ENCODE results near the gene DGKA.

DGKA gene

GRCh38 chr12:55930771-55931316 lies at the start of gene DGKA:
DGKA (plus strand) TSS chr12:55931162; CDS start chr12:55936504, 5,342 bp downstream.
- Histone ChIP-seq H3K9me3 (ENCODE audit: control insufficient read depth in 1 of 2, low read length in 2 of 2) (no peaks in the 10 kb centered on the region), H3K36me3 (ENCODE audit: control insufficient read depth in 1 of 2, insufficient read depth in 2 of 2, low read length in 2 of 2) (peaks cover 0 to 4% of the 10 kb centered on the region in 2 donors), H3K4me1 (ENCODE audit: control insufficient read depth in 1 of 2, insufficient read depth in 2 of 2, low read length in 2 of 2) (peaks cover 14 to 21% of the 10 kb centered on the region in 2 donors), H3K27ac (ENCODE audit: low read length) (peak within 1 kb of the TSS; percentile 91), H3K4me3 (ENCODE audit: low read depth in 1 of 2, low read length in 2 of 2) (peak within 1 kb of the TSS; percentile 74 to 85), H3K27me3 (ENCODE audit: low read depth, low read length) (no peaks in the 10 kb centered on the region)

GRCh38 chr12:55885113-55885512 lies 45.8 kb upstream of the DGKA start:
- Histone ChIP-seq H3K27ac (ENCODE audit: low read length) (no peak overlapping the region), H3K4me1 (ENCODE audit: control insufficient read depth in 1 of 2, insufficient read depth in 2 of 2, low read length in 2 of 2) (no peaks in the 10 kb centered on the region), H3K27me3 (ENCODE audit: low read depth, low read length) (no peaks in the 10 kb centered on the region), H3K4me3 (ENCODE audit: low read depth in 1 of 2, low read length in 2 of 2) (no peak overlapping the region), H3K9me3 (ENCODE audit: control insufficient read depth in 1 of 2, low read length in 2 of 2) (no peaks in the 10 kb centered on the region), H3K36me3 (ENCODE audit: control insufficient read depth in 1 of 2, insufficient read depth in 2 of 2, low read length in 2 of 2) (no peaks in the 10 kb centered on the region)

- no peaks in the 10 kb centered on the region for H3K9me3 ChIP-seq (ENCODE audit: control insufficient read depth in 1 of 2, low read length in 2 of 2)
- no peaks in the 10 kb centered on the region for H3K36me3 ChIP-seq (ENCODE audit: control insufficient read depth in 1 of 2, insufficient read depth in 2 of 2, low read length in 2 of 2)
- no peak overlapping the region for H3K27ac ChIP-seq (ENCODE audit: low read length)
- H3K4me1 ChIP-seq (ENCODE audit: control insufficient read depth in 1 of 2, insufficient read depth in 2 of 2, low read length in 2 of 2) = no peaks in the 10 kb centered on the region
- no peak overlapping the region for H3K4me3 ChIP-seq (ENCODE audit: low read depth in 1 of 2, low read length in 2 of 2)
- no peaks in the 10 kb centered on the region for H3K27me3 ChIP-seq (ENCODE audit: low read depth, low read length)
Observed at GRCh38 chr12:55891310-55891709, 39.7 kb upstream of the DGKA start.

- no peaks in the 10 kb centered on the region for H3K36me3 ChIP-seq (ENCODE audit: control insufficient read depth in 1 of 2, insufficient read depth in 2 of 2, low read length in 2 of 2)
- H3K4me3 ChIP-seq (ENCODE audit: low read depth in 1 of 2, low read length in 2 of 2) = no peak overlapping the region
- no peaks in the 10 kb centered on the region for H3K4me1 ChIP-seq (ENCODE audit: control insufficient read depth in 1 of 2, insufficient read depth in 2 of 2, low read length in 2 of 2)
- H3K27me3 ChIP-seq (ENCODE audit: low read depth, low read length) = no peaks in the 10 kb centered on the region
- H3K27ac ChIP-seq (ENCODE audit: low read length) = no peak overlapping the region
- H3K9me3 ChIP-seq (ENCODE audit: control insufficient read depth in 1 of 2, low read length in 2 of 2) = no peaks in the 10 kb centered on the region
Observed at GRCh38 chr12:55893723-55894122, 37.2 kb upstream of the DGKA start.

GRCh38 chr12:55899082-55899481 lies 31.9 kb upstream of the DGKA start:
- H3K27ac ChIP-seq (ENCODE audit: low read length) = no peak overlapping the region
- peaks cover 5 to 26% of the 10 kb centered on the region in 2 donors for H3K36me3 ChIP-seq (ENCODE audit: control insufficient read depth in 1 of 2, insufficient read depth in 2 of 2, low read length in 2 of 2)
- H3K27me3 ChIP-seq (ENCODE audit: low read depth, low read length) = no peaks in the 10 kb centered on the region
- no peak overlapping the region for H3K4me3 ChIP-seq (ENCODE audit: low read depth in 1 of 2, low read length in 2 of 2)
- H3K4me1 ChIP-seq (ENCODE audit: control insufficient read depth in 1 of 2, insufficient read depth in 2 of 2, low read length in 2 of 2) = no peaks in the 10 kb centered on the region
- no peaks in the 10 kb centered on the region for H3K9me3 ChIP-seq (ENCODE audit: control insufficient read depth in 1 of 2, low read length in 2 of 2)

GRCh38 chr12:55901881-55902490 lies 29.0 kb upstream of the DGKA start:
- no peak overlapping the region for H3K4me3 ChIP-seq (ENCODE audit: low read depth in 1 of 2, low read length in 2 of 2)
- H3K27me3 ChIP-seq (ENCODE audit: low read depth, low read length) = no peaks in the 10 kb centered on the region
- H3K27ac ChIP-seq (ENCODE audit: low read length) = no peak overlapping the region
- peaks cover 5 to 26% of the 10 kb centered on the region in 2 donors for H3K36me3 ChIP-seq (ENCODE audit: control insufficient read depth in 1 of 2, insufficient read depth in 2 of 2, low read length in 2 of 2)
- H3K4me1 ChIP-seq (ENCODE audit: control insufficient read depth in 1 of 2, insufficient read depth in 2 of 2, low read length in 2 of 2) = no peaks in the 10 kb centered on the region
- no peaks in the 10 kb centered on the region for H3K9me3 ChIP-seq (ENCODE audit: control insufficient read depth in 1 of 2, low read length in 2 of 2)

- Histone ChIP-seq H3K4me3 (ENCODE audit: low read depth in 1 of 2, low read length in 2 of 2) (no peak overlapping the region), H3K4me1 (ENCODE audit: control insufficient read depth in 1 of 2, insufficient read depth in 2 of 2, low read length in 2 of 2) (peaks cover 0 to 8% of the 10 kb centered on the region in 2 donors), H3K36me3 (ENCODE audit: control insufficient read depth in 1 of 2, insufficient read depth in 2 of 2, low read length in 2 of 2) (peaks cover 5 to 22% of the 10 kb centered on the region in 2 donors), H3K9me3 (ENCODE audit: control insufficient read depth in 1 of 2, low read length in 2 of 2) (no peaks in the 10 kb centered on the region), H3K27ac (ENCODE audit: low read length) (no peak overlapping the region), H3K27me3 (ENCODE audit: low read depth, low read length) (no peaks in the 10 kb centered on the region)
Observed at GRCh38 chr12:55906056-55906455, 24.9 kb upstream of the DGKA start.

- Histone ChIP-seq H3K27ac (ENCODE audit: low read length) (peak overlapping the region; percentile 16), H3K4me3 (ENCODE audit: low read depth in 1 of 2, low read length in 2 of 2) (no peak overlapping the region), H3K36me3 (ENCODE audit: control insufficient read depth in 1 of 2, insufficient read depth in 2 of 2, low read length in 2 of 2) (peaks cover 6 to 11% of the 10 kb centered on the region in 2 donors), H3K9me3 (ENCODE audit: control insufficient read depth in 1 of 2, low read length in 2 of 2) (no peaks in the 10 kb centered on the region), H3K27me3 (ENCODE audit: low read depth, low read length) (no peaks in the 10 kb centered on the region), H3K4me1 (ENCODE audit: control insufficient read depth in 1 of 2, insufficient read depth in 2 of 2, low read length in 2 of 2) (peaks cover 0 to 8% of the 10 kb centered on the region in 2 donors)
Observed at GRCh38 chr12:55908726-55909512, 22.0 kb upstream of the DGKA start.

GRCh38 chr12:55909513-55909884 lies 21.5 kb upstream of the DGKA start:
- peaks cover 6 to 14% of the 10 kb centered on the region in 2 donors for H3K36me3 ChIP-seq (ENCODE audit: control insufficient read depth in 1 of 2, insufficient read depth in 2 of 2, low read length in 2 of 2)
- H3K9me3 ChIP-seq (ENCODE audit: control insufficient read depth in 1 of 2, low read length in 2 of 2) = no peaks in the 10 kb centered on the region
- no peaks in the 10 kb centered on the region for H3K27me3 ChIP-seq (ENCODE audit: low read depth, low read length)
- H3K27ac ChIP-seq (ENCODE audit: low read length) = no peak overlapping the region
- H3K4me3 ChIP-seq (ENCODE audit: low read depth in 1 of 2, low read length in 2 of 2) = no peak overlapping the region
- H3K4me1 ChIP-seq (ENCODE audit: control insufficient read depth in 1 of 2, insufficient read depth in 2 of 2, low read length in 2 of 2) = peaks cover 0 to 8% of the 10 kb centered on the region in 2 donors

- Histone ChIP-seq H3K27me3 (ENCODE audit: low read depth, low read length) (no peaks in the 10 kb centered on the region), H3K9me3 (ENCODE audit: control insufficient read depth in 1 of 2, low read length in 2 of 2) (no peaks in the 10 kb centered on the region), H3K4me3 (ENCODE audit: low read depth in 1 of 2, low read length in 2 of 2) (no peak overlapping the region), H3K36me3 (ENCODE audit: control insufficient read depth in 1 of 2, insufficient read depth in 2 of 2, low read length in 2 of 2) (peaks cover 6 to 14% of the 10 kb centered on the region in 2 donors), H3K4me1 (ENCODE audit: control insufficient read depth in 1 of 2, insufficient read depth in 2 of 2, low read length in 2 of 2) (peaks cover 0 to 8% of the 10 kb centered on the region in 2 donors), H3K27ac (ENCODE audit: low read length) (no peak overlapping the region)
Observed at GRCh38 chr12:55912908-55913307, 18.1 kb upstream of the DGKA start.

GRCh38 chr12:55915482-55915859 lies 15.5 kb upstream of the DGKA start:
- Histone ChIP-seq H3K4me1 (ENCODE audit: control insufficient read depth in 1 of 2, insufficient read depth in 2 of 2, low read length in 2 of 2) (no peaks in the 10 kb centered on the region), H3K27ac (ENCODE audit: low read length) (no peak overlapping the region), H3K4me3 (ENCODE audit: low read depth in 1 of 2, low read length in 2 of 2) (no peak overlapping the region), H3K9me3 (ENCODE audit: control insufficient read depth in 1 of 2, low read length in 2 of 2) (no peaks in the 10 kb centered on the region), H3K36me3 (ENCODE audit: control insufficient read depth in 1 of 2, insufficient read depth in 2 of 2, low read length in 2 of 2) (peaks cover 6 to 14% of the 10 kb centered on the region in 2 donors), H3K27me3 (ENCODE audit: low read depth, low read length) (no peaks in the 10 kb centered on the region)

All from muscle layer of duodenum (tissue), 2 donors.